HG02571 (cell line): Measurements from ENCODE around the gene MOB3B.
"Not testable (repeated sequence)": the region's sequence is repeated elsewhere in the genome, so short reads cannot be mapped to it uniquely, and the experiment has no call there.

Source experiments
- ATAC-seq: cut with Tn5 transposase; IDR thresholded peaks from one replicate; pipeline ENCODE4 v1.9.1; 2021; ENCODE audit warnings: mild to moderate bottlenecking, moderate library complexity; ENCODE audit not compliant: unreplicated experiment

Gene MOB3B

GRCh38 chr9:27482709-27483108 lies 46.9 kb downstream of the MOB3B start:
- no peak for ATAC-seq

GRCh38 chr9:27478322-27478721 lies 51.3 kb downstream of the MOB3B start:
- ATAC-seq = no peak

GRCh38 chr9:27476870-27477515 lies 52.6 kb downstream of the MOB3B start:
- ATAC-seq = no peak

- no peak for ATAC-seq
These were observed 54.5 kb downstream of the MOB3B start for GRCh38 chr9:27475057-27475595.

GRCh38 chr9:27474305-27474704 lies 55.3 kb downstream of the MOB3B start:
- ATAC-seq = no peak

- no peak for ATAC-seq
These were observed 56.5 kb downstream of the MOB3B start for GRCh38 chr9:27473111-27473529.

- no peak for ATAC-seq
These were observed 57.4 kb downstream of the MOB3B start for GRCh38 chr9:27472195-27472594.

GRCh38 chr9:27471789-27472188 lies 57.8 kb downstream of the MOB3B start:
- ATAC-seq = no peak

GRCh38 chr9:27471366-27471765 lies 58.2 kb downstream of the MOB3B start:
- no peak for ATAC-seq

GRCh38 chr9:27470291-27470856 lies 59.2 kb downstream of the MOB3B start:
- ATAC-seq = no peak

GRCh38 chr9:27469550-27469949 lies 60.1 kb downstream of the MOB3B start:
- no peak for ATAC-seq

- ATAC-seq = no peak
These were observed 61.0 kb downstream of the MOB3B start for GRCh38 chr9:27468462-27469110.

- ATAC-seq = no peak
These were observed 61.6 kb downstream of the MOB3B start for GRCh38 chr9:27468000-27468399.

GRCh38 chr9:27467486-27467885 lies 62.1 kb downstream of the MOB3B start:
- no peak for ATAC-seq

- ATAC-seq = not testable (repeated sequence)
These were observed 63.1 kb downstream of the MOB3B start for GRCh38 chr9:27466516-27466915.

GRCh38 chr9:27464950-27465349 lies 64.7 kb downstream of the MOB3B start:
- ATAC-seq = not testable (repeated sequence)

- no peak for ATAC-seq
These were observed 66.8 kb downstream of the MOB3B start for GRCh38 chr9:27462846-27463245.

- ATAC-seq = no peak
These were observed 67.2 kb downstream of the MOB3B start for GRCh38 chr9:27462434-27462833.

- ATAC-seq = peak; percentile 75
These were observed 69.2 kb downstream of the MOB3B start for GRCh38 chr9:27460226-27461023.

GRCh38 chr9:27457445-27457844 lies 72.2 kb downstream of the MOB3B start:
- no peak for ATAC-seq

- no peak for ATAC-seq
These were observed 75.6 kb downstream of the MOB3B start for GRCh38 chr9:27453860-27454553.
